K562 (cell line): Measurements from ENCODE around the gene NOA1. TPM values are rescaled to one million over a fixed set of nuclear protein-coding genes. Genes with fewer than 3 reads are reported as not detected.

Source experiments
- DDX20 ChIP-seq: fragments of 450-650 bp; IDR thresholded peaks from 2 replicates; pipeline ENCODE4 v1.6.1; 2016; ENCODE audit warnings: missing genetic modification characterization, low read depth, mild to moderate bottlenecking, missing compliant biosample characterization, moderate library complexity
- KLF6 ChIP-seq: fragments of 250-450 bp; sonication (Bioruptor Pico); IDR thresholded peaks from 2 replicates; pipeline ENCODE4 v1.4.0; 2020; ENCODE audit warnings: mild to moderate bottlenecking, moderate library complexity, borderline replicate concordance
- MAFG ChIP-seq: fragments of 450-650 bp; conservative IDR thresholded peaks from 2 replicates; pipeline ENCODE4 v1.6.1; 2016; ENCODE audit warnings: missing genetic modification characterization, missing compliant biosample characterization
- MEF2A ChIP-seq: IDR thresholded peaks from 2 replicates; pipeline ENCODE4 v1.6.1; 2011; ENCODE audit warnings: low read depth, mild to moderate bottlenecking, low read length, moderate library complexity; ENCODE audit not compliant: control insufficient read depth
- NR2F6 ChIP-seq: fragments of 450-650 bp; formaldehyde crosslinking; IDR thresholded peaks from 2 replicates; pipeline ENCODE4 v1.4.0; 2020; ENCODE audit warnings: mild to moderate bottlenecking
- PHF8 ChIP-seq: fragments of 200-600 bp; sonication (generic); IDR thresholded peaks from 2 replicates; pipeline ENCODE4 v1.6.1; 2012; ENCODE audit warnings: mixed run types, mild to moderate bottlenecking, inconsistent platforms, low read length, moderate library complexity, borderline replicate concordance
- SIN3B ChIP-seq: fragments of 450-650 bp; IDR thresholded peaks from 2 replicates; pipeline ENCODE4 v1.6.1; 2017; ENCODE audit warnings: low read depth, mild to moderate bottlenecking, moderate library complexity
- SMAD4 ChIP-seq: fragments of 250-450 bp; sonication (Bioruptor Pico); conservative IDR thresholded peaks from 2 replicates; pipeline ENCODE4 v1.8.0; 2021; ENCODE audit warnings: inconsistent platforms, mild to moderate bottlenecking, moderate library complexity
- SMARCC2 ChIP-seq: fragments of 450-650 bp; IDR thresholded peaks from 2 replicates; pipeline ENCODE4 v1.6.1; 2017; ENCODE audit warnings: antibody characterized with exemption, moderate library complexity, mild to moderate bottlenecking, low read depth
- SPI1 ChIP-seq: IDR thresholded peaks from 2 replicates; pipeline ENCODE4 v1.6.1; 2011; ENCODE audit warnings: low read depth, low read length, control low read depth, borderline replicate concordance
- XRCC5 ChIP-seq: fragments of 200-400 bp; formaldehyde crosslinking; IDR thresholded peaks from 2 replicates; pipeline ENCODE4 v1.6.1; 2017; ENCODE audit warnings: low read depth, mild to moderate bottlenecking, low read length
- ZBTB17 ChIP-seq: fragments of 450-650 bp; formaldehyde crosslinking; IDR thresholded peaks from 2 replicates; pipeline ENCODE4 v1.4.0; 2020; ENCODE audit warnings: mild to moderate bottlenecking
- polyA plus RNA-seq, 8 experiments: library from polyadenylated mRNA; depleted of rRNA in 4 of 8; stranded (reverse) in 5 of 8; unstranded in 3 of 8; fragments of >200 nt; fragmentation: Nextera tagmentation in 2 of 8; fragmentation: Illumina TruSeq in 1 of 8; extraction: Ambion mirVana in 2 of 8; extraction: Trizol in 1 of 8; gene quantifications; 2 replicates each; pipeline versions ENCODE4 v1.2.1 to v1.2.3, GENCODE V29; 2011 to 2014; ENCODE audit warnings: inconsistent platforms in 1 of 8, missing spikeins in 1 of 8
- total RNA-seq, 7 experiments: library from RNA; depleted of rRNA in 6 of 7; stranded (reverse); fragments of >200 nt in 6 of 7; fragmentation: Illumina TruSeq in 2 of 7; extraction: Trizol in 2 of 7; gene quantifications; 2 replicates each; pipeline versions ENCODE4 v1.2.1 to v1.2.3, GENCODE V29; 2011 to 2021; ENCODE audit warnings: low replicate concordance in 1 of 7
- TF ChIP-seq, protein P1 (sequence below), 2 experiments: fragments of 150-350 bp in 1 of 2; IDR thresholded peaks; 2 replicates each; pipeline ENCODE4 v1.6.1; 2012 to 2016; ENCODE audit warnings: low read depth in 2 of 2, low read length in 2 of 2, mild to moderate bottlenecking in 1 of 2, moderate library complexity in 1 of 2
- TF ChIP-seq, protein P2 (sequence below): fragments of 250-450 bp; sonication (Bioruptor Pico); IDR thresholded peaks from 2 replicates; pipeline ENCODE4 v1.4.0; 2020; ENCODE audit warnings: mild to moderate bottlenecking, moderate library complexity
- TF ChIP-seq, protein P3 (sequence below): fragments of 250-450 bp; sonication (Bioruptor Pico); IDR thresholded peaks from 2 replicates; pipeline ENCODE4 v1.5.1; 2021; ENCODE audit warnings: mild to moderate bottlenecking
- TF ChIP-seq, protein P4 (sequence below): fragments of 250-450 bp; sonication (Bioruptor Pico); IDR thresholded peaks from 2 replicates; pipeline ENCODE4 v1.5.0; 2022; ENCODE audit warnings: mild to moderate bottlenecking

NOA1 gene
- total and polyA plus RNA-seq, 9 of the 15 experiments (the other 6 are each of a cell fraction or from before 2014, with no cell fraction given), result 2.6 to 26.6 (median 16.7) TPM

DNA sequence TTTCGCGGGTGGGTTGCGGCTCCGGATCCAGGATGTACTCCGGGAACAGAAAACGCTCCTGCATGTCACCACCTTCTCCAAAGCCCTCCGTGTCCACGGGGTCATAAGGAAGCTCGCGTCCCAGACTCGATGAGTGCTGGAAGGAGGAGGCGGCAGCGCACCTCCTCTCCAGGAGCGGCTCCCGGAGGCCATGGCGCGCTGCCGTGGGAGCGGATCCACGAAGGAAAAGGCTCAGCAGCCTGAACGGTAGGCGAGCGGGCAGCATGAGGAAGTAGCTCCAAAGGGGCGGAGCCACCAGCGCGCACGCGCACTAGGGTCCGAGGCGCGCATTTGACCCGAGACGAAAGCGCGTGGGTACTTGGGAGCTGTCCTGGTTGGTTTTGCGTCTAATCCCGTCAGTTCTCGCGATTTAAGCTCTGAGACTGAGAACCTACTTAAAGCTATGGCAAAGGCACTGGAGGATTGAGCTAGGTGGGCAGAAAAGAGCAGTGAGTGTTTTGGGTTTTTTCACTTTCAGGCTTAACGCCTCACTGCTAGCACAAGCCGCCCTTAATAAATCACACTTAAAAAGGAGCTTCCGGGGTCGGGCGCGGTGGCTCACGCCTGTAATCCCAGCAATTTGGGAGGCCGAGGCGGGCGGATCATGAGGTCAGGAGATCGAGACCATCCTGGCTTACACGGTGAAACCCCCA is at the start of gene NOA1 (continued):
- TF ChIP-seq, protein P1, sequence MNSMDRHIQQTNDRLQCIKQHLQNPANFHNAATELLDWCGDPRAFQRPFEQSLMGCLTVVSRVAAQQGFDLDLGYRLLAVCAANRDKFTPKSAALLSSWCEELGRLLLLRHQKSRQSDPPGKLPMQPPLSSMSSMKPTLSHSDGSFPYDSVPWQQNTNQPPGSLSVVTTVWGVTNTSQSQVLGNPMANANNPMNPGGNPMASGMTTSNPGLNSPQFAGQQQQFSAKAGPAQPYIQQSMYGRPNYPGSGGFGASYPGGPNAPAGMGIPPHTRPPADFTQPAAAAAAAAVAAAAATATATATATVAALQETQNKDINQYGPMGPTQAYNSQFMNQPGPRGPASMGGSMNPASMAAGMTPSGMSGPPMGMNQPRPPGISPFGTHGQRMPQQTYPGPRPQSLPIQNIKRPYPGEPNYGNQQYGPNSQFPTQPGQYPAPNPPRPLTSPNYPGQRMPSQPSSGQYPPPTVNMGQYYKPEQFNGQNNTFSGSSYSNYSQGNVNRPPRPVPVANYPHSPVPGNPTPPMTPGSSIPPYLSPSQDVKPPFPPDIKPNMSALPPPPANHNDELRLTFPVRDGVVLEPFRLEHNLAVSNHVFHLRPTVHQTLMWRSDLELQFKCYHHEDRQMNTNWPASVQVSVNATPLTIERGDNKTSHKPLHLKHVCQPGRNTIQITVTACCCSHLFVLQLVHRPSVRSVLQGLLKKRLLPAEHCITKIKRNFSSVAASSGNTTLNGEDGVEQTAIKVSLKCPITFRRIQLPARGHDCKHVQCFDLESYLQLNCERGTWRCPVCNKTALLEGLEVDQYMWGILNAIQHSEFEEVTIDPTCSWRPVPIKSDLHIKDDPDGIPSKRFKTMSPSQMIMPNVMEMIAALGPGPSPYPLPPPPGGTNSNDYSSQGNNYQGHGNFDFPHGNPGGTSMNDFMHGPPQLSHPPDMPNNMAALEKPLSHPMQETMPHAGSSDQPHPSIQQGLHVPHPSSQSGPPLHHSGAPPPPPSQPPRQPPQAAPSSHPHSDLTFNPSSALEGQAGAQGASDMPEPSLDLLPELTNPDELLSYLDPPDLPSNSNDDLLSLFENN (IDR thresholded peaks at IDR 0.05; ENCODE audit: low read depth in 2 of 2, low read length in 2 of 2), result no peak
- TF ChIP-seq, protein P2, sequence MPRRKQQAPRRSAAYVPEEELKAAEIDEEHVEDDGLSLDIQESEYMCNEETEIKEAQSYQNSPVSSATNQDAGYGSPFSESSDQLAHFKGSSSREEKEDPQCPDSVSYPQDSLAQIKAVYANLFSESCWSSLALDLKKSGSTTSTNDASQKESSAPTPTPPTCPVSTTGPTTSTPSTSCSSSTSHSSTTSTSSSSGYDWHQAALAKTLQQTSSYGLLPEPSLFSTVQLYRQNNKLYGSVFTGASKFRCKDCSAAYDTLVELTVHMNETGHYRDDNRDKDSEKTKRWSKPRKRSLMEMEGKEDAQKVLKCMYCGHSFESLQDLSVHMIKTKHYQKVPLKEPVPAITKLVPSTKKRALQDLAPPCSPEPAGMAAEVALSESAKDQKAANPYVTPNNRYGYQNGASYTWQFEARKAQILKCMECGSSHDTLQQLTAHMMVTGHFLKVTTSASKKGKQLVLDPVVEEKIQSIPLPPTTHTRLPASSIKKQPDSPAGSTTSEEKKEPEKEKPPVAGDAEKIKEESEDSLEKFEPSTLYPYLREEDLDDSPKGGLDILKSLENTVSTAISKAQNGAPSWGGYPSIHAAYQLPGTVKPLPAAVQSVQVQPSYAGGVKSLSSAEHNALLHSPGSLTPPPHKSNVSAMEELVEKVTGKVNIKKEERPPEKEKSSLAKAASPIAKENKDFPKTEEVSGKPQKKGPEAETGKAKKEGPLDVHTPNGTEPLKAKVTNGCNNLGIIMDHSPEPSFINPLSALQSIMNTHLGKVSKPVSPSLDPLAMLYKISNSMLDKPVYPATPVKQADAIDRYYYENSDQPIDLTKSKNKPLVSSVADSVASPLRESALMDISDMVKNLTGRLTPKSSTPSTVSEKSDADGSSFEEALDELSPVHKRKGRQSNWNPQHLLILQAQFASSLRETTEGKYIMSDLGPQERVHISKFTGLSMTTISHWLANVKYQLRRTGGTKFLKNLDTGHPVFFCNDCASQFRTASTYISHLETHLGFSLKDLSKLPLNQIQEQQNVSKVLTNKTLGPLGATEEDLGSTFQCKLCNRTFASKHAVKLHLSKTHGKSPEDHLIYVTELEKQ (CRISPR knock-in tag), result no peak
- 0 out of 2 replicates have a peak, but pooled peaks have one; percentile 37 for TF ChIP-seq SIN3B
- TF ChIP-seq PHF8, result peak; percentile 76; the same call in 1 of the 2 replicates
- no peak for TF ChIP-seq SMAD4 (CRISPR knock-in tag)
- TF ChIP-seq MEF2A, result no peak
- no peak for TF ChIP-seq ZBTB17
- 0 out of 2 replicates have a peak, but pooled peaks have one; percentile 44 for TF ChIP-seq SPI1
- TF ChIP-seq NR2F6 (CRISPR knock-in tag), result no peak
- no peak for TF ChIP-seq DDX20 (tag)
- TF ChIP-seq KLF6 (CRISPR knock-in tag), result no peak
- TF ChIP-seq, protein P3, sequence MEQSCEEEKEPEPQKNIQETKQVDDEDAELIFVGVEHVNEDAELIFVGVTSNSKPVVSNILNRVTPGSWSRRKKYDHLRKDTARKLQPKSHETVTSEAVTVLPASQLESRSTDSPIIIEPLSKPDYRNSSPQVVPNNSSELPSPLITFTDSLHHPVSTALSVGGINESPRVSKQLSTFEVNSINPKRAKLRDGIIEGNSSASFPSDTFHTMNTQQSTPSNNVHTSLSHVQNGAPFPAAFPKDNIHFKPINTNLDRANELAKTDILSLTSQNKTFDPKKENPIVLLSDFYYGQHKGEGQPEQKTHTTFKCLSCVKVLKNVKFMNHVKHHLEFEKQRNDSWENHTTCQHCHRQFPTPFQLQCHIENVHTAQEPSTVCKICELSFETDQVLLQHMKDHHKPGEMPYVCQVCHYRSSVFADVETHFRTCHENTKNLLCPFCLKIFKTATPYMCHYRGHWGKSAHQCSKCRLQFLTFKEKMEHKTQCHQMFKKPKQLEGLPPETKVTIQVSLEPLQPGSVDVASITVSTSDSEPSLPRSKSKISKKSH (CRISPR knock-in tag), result no peak
- TF ChIP-seq, protein P4, sequence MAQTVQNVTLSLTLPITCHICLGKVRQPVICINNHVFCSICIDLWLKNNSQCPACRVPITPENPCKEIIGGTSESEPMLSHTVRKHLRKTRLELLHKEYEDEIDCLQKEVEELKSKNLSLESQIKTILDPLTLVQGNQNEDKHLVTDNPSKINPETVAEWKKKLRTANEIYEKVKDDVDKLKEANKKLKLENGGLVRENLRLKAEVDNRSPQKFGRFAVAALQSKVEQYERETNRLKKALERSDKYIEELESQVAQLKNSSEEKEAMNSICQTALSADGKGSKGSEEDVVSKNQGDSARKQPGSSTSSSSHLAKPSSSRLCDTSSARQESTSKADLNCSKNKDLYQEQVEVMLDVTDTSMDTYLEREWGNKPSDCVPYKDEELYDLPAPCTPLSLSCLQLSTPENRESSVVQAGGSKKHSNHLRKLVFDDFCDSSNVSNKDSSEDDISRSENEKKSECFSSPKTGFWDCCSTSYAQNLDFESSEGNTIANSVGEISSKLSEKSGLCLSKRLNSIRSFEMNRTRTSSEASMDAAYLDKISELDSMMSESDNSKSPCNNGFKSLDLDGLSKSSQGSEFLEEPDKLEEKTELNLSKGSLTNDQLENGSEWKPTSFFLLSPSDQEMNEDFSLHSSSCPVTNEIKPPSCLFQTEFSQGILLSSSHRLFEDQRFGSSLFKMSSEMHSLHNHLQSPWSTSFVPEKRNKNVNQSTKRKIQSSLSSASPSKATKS (CRISPR knock-in tag), result no peak
- no peak for TF ChIP-seq SMARCC2
- no peak for TF ChIP-seq XRCC5
- TF ChIP-seq MAFG, result no peak
